ENCODE results near the gene TNK1.

Gene TNK1

DNA sequence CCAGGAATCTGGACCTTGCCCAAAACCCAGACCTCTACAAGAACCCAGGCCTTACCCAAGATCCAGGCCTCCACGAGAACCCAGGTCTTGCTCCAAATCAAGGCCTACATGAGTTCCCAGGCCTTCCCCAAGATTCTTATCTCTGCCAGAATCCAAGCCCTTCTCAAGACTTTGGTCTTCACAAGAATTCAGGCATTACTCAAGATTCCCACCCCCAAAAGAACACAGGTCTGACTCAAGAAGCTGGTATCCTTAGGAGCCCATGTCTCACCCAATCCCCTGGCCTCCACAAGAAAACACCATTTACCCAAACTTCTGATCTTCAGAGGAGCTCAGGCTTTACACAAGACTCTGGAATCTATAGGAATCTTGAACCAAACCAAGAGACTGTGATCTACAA lies 50.3 kb downstream of the TNK1 start:
- no peak for DNase-seq (ENCODE audit: low read depth in 2 of 3, low spot score in 1 of 3)

DNA sequence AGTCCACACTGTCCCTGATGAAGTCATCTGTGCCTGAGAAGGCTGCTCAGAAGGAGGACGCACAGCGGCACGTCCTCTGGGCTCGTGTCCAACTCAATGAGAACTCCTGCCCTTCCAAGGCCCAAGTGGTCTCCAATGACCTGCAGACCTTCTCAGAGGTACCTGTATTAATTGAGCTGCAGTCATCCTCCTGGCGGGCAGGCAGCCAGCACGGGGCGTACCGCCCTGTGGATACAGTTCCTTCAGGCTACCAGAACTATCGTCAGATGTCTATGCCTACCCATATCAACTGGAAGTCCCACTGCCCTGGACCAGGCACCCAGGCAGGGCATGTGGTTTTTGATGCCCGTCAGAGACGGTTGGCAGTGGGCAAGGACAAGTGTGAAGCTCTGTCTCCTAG lies 51.4 kb downstream of the TNK1 start:
- no peak for DNase-seq (ENCODE audit: low read depth in 2 of 3, low spot score in 1 of 3)

DNA sequence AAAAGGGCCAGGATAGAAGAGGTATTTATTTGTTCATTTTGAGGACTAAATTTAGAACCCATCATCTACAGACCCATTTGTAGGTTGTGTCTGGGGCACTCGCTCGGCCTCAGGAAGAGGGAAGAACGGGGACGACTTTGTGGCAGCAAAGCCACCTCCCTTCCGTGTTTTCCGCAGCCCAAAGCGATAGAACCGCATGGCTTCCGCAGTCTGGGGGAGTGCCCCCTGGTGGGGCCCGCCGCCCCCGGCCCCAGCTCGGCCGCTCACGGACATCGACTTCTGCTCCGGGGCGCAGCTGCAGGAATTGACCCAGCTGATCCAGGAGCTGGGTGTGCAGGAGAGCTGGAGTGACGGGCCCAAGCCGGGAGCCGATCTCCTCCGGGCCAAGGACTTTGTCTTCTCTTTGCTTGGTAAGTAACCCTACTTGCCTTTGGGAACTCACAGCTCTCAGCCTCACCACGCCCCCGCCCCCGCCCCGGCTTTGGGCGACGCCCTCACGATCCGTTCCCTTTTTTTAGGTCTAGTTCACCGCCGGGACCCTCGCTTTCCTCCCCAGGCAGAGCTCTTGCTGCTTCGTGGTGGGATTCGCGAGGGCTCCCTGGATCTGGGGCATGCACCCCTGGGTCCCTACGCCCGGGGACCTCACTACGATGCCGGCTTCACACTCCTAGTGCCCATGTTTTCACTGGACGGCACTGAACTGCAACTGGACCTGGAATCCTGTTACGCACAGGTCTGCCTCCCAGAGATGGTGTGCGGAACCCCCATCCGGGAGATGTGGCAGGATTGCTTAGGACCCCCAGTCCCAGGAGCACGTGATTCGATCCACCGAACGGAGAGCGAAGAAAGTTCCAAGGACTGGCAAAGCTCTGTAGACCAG lies 55.0 kb downstream of the TNK1 start:
- DNase-seq (ENCODE audit: low read depth in 2 of 3, low spot score in 1 of 3): peak in 2 of 3 donors; percentile 29 to 37

DNA sequence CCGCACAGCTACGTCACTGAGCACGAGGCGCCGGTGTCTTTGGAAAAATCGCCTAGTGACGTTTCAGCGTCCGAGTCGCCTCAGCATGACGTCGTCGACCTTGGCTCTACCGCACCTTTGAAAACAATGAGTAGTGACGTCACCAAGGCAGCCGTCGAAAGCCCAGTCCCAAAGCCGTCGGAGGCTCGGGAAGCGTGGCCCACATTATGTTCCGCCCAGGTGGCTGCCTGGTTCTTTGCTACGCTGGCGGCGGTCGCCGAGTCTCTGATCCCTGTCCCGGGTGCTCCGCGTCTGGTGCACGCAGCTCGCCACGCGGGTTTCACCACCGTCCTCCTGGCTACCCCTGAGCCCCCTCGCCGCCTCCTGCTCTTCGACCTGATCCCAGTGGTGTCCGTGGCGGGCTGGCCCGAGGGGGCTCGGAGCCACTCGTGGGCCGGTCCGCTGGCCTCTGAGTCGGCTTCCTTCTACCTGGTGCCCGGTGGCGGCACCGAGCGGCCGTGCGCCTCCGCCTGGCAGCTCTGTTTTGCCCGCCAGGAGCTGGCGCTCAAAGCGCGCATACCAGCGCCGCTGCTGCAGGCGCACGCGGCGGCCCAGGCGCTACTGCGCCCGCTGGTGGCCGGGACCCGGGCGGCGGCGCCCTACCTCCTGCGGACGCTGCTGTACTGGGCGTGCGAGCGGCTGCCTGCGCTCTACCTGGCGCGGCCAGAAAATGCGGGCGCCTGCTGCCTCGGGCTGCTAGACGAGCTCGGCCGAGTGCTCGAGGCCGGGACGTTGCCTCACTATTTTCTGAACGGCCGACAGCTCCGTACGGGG lies 55.9 kb downstream of the TNK1 start:
- DNase-seq (ENCODE audit: low read depth in 2 of 3, low spot score in 1 of 3): peak in 2 of 3 donors; percentile 74 to 76

DNA sequence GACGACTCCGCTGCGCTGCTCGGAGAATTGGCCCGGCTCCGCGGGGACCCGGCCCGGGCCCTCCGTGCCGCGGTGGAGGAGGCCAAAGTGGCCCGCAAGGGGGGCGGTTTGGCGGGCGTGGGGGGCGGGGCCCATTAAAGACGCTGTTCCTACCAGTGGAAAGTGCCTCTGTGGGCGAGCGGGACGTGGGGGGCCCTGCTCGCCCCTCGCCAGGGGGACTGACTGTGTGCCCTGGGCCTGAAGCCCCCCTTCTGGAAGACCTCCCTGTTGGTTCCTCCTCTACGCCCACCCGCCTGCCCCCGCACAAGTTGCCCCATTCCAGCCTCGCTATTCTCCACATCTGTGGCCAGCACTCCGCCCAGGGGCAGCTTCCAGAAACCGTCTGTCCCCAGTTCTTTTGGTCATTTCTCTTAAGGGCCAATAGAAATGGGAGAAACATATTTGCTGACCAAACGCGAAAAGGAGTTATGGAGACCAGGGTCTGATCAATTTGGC lies 56.5 kb downstream of the TNK1 start:
- DNase-seq (ENCODE audit: low read depth in 2 of 3, low spot score in 1 of 3): no peak

DNA sequence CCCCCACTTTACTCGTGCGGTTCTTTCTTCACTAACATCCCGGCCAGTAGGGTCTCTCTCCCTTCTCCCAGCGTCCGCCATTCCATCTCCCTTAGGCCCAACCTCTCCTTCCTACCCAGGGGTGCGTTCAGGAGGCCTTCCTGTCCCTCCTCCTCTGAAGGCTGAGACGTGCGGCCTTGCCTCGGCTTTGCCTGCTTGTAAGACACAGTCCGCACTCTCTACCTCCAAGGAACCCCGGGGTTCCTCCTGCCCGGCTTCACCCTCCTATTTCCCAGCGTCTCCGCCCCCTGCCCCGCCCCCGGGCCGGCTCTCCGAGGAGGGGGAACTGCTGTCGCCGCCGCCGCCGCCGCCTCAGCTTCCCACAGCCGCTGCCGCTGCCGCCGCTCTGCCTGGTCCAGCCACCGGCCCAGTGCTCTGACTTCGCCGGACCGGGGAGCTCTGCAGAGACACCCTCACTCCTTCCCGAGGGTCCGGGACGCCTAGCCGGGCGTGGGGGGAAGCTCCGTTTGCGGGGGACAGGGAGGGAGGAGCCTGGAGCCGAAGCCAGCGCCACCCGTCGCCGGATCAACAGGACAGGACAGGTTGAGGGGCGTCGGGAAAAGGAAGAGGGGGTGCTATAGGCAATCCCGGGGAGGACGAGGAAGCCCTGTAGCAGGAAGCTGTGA lies 57.2 kb downstream of the TNK1 start:
- DNase-seq (ENCODE audit: low read depth in 2 of 3, low spot score in 1 of 3): peak in 2 of 3 donors; percentile 37 to 57

DNA sequence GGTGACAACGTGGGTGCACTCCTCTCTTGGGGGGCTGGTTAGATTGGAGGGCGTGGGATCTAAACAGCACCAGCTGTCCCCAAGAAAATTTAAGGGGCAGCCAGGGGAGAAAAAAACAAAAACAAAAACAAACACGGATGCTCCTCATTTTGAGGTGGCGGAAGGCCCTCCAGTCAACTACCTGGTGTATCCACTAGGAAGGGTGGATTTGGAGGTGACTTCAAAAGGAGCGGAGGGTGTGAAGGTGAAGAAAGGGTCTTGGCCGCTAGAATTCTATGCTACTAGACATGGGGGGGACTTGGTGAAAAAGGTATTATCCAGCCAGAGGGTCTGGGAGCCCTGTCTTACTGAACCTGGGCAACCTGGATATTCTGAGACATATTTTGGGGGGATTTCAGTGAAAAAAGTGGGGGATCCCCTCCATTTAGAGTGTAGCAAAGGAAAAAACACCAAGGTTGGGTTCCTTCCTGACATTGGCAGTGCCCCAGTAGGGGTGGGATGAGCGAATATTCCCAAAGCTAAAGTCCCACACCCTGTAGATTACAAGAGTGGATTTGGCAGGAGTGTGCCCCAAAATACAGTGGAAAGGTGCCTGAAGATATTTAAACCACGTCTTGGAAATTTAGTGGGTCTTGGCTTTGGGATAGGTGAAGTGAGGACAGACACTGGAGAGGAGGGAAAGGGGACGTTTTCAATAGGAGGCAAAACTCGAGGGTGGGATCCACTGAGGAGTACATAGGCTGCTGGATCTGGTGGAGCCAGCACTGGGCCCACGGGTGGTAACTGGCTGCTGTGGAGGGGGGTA lies 58.0 kb downstream of the TNK1 start:
- no peak for DNase-seq (ENCODE audit: low read depth in 2 of 3, low spot score in 1 of 3)

Measured in stimulated activated CD4-positive, alpha-beta T cell treated with anti-CD3 and anti-CD28 coated beads, Interleukin-12 subunit alpha, Interleukin-12 subunit beta, amount 100 ng/mL, for 48 hours (primary cell).